Body of pancreas (tissue), 4 donors: ENCODE results near the gene OLA1.

Experiments used
- POLR2A ChIP-seq, 3 donors: fragments of 450-650 bp; IDR thresholded peaks; one replicate each; pipeline ENCODE4 v1.6.1; 2016; ENCODE audit warnings: antibody characterized with exemption in 3 of 3, mild to moderate bottlenecking in 2 of 3
- TF ChIP-seq, protein P1 (sequence below), 7 experiments: fragments of 450-650 bp in 4 of 7; fragments of 200-600 bp in 3 of 7; sonication (generic) in 3 of 7; IDR thresholded peaks; one replicate each; pipeline ENCODE4 v1.5.1; 2016 to 2019; ENCODE audit warnings: antibody characterized with exemption in 7 of 7

DNA sequence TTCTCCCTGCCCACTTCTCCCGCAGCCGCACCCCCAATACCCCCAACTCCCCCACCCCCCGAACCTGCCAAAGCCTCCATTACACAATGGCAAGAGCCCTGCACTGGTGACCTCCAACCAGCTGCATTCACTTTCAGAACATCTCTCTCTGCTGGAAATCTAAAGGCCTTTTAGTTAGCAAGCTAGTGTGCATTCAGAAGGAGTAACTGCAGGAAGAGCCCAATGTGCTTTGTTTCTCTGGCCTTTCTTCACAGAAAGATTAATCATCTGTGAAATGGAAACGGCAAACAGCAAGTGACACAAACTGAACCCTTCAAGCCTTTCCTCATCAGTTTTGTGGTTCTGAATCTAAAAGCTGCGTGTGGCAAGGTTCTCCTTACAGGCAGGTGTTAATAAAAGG is 124.2 kb downstream of the OLA1 start:
- TF ChIP-seq, protein P1, sequence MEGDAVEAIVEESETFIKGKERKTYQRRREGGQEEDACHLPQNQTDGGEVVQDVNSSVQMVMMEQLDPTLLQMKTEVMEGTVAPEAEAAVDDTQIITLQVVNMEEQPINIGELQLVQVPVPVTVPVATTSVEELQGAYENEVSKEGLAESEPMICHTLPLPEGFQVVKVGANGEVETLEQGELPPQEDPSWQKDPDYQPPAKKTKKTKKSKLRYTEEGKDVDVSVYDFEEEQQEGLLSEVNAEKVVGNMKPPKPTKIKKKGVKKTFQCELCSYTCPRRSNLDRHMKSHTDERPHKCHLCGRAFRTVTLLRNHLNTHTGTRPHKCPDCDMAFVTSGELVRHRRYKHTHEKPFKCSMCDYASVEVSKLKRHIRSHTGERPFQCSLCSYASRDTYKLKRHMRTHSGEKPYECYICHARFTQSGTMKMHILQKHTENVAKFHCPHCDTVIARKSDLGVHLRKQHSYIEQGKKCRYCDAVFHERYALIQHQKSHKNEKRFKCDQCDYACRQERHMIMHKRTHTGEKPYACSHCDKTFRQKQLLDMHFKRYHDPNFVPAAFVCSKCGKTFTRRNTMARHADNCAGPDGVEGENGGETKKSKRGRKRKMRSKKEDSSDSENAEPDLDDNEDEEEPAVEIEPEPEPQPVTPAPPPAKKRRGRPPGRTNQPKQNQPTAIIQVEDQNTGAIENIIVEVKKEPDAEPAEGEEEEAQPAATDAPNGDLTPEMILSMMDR (IDR thresholded peaks at IDR 0.05): no peak
- no peak for TF ChIP-seq POLR2A (IDR thresholded peaks at IDR 0.05)
